IMR-90 (cell line): ENCODE measurements around the gene MED12L.
A peak's percentile ranks its signal among the peaks of the same experiment; 100 is the strongest.

Source experiments
- CHD1 ChIP-seq: IDR thresholded peaks from 2 replicates; pipeline ENCODE4 v1.6.1; 2012; ENCODE audit warnings: low read depth, low read length, improper control_type of control experiment
- FOS ChIP-seq: fragments of 150-350 bp; IDR thresholded peaks from 2 replicates; pipeline ENCODE4 v1.6.1; 2016; ENCODE audit warnings: low read depth, low read length
- MAFK ChIP-seq: IDR thresholded peaks from 2 replicates; pipeline ENCODE4 v1.6.1; 2012; ENCODE audit warnings: low read depth, low read length, improper control_type of control experiment
- MAZ ChIP-seq: IDR thresholded peaks from 2 replicates; pipeline ENCODE4 v1.6.1; 2012; ENCODE audit warnings: low read depth, mild to moderate bottlenecking, low read length, improper control_type of control experiment, moderate library complexity, borderline replicate concordance
- MXI1 ChIP-seq: IDR thresholded peaks from 2 replicates; pipeline ENCODE4 v1.6.1; 2012; ENCODE audit warnings: low read depth, mild to moderate bottlenecking, low read length, moderate library complexity, borderline replicate concordance
- NFE2L2 ChIP-seq: fragments of 150-350 bp; IDR thresholded peaks from 2 replicates; pipeline ENCODE4 v1.6.1; 2016; ENCODE audit warnings: low read depth, mild to moderate bottlenecking, low read length
- POLR2A ChIP-seq: IDR thresholded peaks from 2 replicates; pipeline ENCODE4 v1.6.1; 2012; ENCODE audit warnings: mild to moderate bottlenecking, low read depth, low read length
- RAD21 ChIP-seq: IDR thresholded peaks from 2 replicates; pipeline ENCODE4 v1.6.1; 2012; ENCODE audit warnings: low read length, improper control_type of control experiment
- TF ChIP-seq, protein P1 (sequence below): conservative IDR thresholded peaks from 2 replicates; pipeline ENCODE4 v1.5.1; 2012; ENCODE audit warnings: mild to moderate bottlenecking, low read depth, low read length, improper control_type of control experiment
- TF ChIP-seq, protein P2 (sequence below): fragments of 150-350 bp; IDR thresholded peaks from 2 replicates; pipeline ENCODE4 v1.6.1; 2016; ENCODE audit warnings: low read depth, mild to moderate bottlenecking, low read length, moderate library complexity, borderline replicate concordance
- TF ChIP-seq, protein P3 (sequence below): fragments of 150-350 bp; IDR thresholded peaks from 2 replicates; pipeline ENCODE4 v1.6.1; 2017; ENCODE audit warnings: mild to moderate bottlenecking, antibody characterized with exemption, low read length, low read depth

DNA sequence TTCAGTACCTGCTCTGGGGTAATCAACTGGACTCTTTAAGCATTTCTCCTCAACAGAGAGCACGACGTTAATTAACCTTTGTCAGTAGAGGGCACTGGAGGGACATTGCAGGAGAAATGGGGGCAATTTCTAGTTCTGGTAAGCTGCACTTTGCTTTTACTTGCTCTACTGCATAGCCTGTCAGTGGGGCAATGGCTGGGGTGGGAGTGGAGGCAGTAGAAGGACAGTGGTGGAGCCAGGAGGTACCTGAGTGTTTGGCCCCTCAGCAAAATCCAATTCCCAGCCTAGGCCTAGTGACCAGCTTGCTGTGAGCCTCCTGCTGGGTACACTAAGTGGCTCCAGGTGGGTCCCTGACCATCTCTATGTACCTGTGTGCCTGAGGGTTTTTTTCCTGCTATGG, 18.3 kb upstream of the MED12L start:
- TF ChIP-seq, protein P1, sequence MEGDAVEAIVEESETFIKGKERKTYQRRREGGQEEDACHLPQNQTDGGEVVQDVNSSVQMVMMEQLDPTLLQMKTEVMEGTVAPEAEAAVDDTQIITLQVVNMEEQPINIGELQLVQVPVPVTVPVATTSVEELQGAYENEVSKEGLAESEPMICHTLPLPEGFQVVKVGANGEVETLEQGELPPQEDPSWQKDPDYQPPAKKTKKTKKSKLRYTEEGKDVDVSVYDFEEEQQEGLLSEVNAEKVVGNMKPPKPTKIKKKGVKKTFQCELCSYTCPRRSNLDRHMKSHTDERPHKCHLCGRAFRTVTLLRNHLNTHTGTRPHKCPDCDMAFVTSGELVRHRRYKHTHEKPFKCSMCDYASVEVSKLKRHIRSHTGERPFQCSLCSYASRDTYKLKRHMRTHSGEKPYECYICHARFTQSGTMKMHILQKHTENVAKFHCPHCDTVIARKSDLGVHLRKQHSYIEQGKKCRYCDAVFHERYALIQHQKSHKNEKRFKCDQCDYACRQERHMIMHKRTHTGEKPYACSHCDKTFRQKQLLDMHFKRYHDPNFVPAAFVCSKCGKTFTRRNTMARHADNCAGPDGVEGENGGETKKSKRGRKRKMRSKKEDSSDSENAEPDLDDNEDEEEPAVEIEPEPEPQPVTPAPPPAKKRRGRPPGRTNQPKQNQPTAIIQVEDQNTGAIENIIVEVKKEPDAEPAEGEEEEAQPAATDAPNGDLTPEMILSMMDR: 0 out of 2 replicates have a peak, but pooled peaks have one; percentile 13
- TF ChIP-seq POLR2A: no peak
- TF ChIP-seq MAZ: no peak
- TF ChIP-seq CHD1: no peak
- TF ChIP-seq MAFK: no peak
- TF ChIP-seq RAD21: peak; percentile 11; the same call in 1 of the 2 replicates
- TF ChIP-seq, protein P2, sequence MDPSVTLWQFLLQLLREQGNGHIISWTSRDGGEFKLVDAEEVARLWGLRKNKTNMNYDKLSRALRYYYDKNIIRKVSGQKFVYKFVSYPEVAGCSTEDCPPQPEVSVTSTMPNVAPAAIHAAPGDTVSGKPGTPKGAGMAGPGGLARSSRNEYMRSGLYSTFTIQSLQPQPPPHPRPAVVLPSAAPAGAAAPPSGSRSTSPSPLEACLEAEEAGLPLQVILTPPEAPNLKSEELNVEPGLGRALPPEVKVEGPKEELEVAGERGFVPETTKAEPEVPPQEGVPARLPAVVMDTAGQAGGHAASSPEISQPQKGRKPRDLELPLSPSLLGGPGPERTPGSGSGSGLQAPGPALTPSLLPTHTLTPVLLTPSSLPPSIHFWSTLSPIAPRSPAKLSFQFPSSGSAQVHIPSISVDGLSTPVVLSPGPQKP: no peak
- no peak for TF ChIP-seq MXI1
- TF ChIP-seq, protein P3, sequence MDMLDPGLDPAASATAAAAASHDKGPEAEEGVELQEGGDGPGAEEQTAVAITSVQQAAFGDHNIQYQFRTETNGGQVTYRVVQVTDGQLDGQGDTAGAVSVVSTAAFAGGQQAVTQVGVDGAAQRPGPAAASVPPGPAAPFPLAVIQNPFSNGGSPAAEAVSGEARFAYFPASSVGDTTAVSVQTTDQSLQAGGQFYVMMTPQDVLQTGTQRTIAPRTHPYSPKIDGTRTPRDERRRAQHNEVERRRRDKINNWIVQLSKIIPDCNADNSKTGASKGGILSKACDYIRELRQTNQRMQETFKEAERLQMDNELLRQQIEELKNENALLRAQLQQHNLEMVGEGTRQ: no peak
- TF ChIP-seq FOS: no peak
- TF ChIP-seq NFE2L2: no peak
